Measurements from ENCODE around the gene MYBBP1A.

MYBBP1A gene

DNA sequence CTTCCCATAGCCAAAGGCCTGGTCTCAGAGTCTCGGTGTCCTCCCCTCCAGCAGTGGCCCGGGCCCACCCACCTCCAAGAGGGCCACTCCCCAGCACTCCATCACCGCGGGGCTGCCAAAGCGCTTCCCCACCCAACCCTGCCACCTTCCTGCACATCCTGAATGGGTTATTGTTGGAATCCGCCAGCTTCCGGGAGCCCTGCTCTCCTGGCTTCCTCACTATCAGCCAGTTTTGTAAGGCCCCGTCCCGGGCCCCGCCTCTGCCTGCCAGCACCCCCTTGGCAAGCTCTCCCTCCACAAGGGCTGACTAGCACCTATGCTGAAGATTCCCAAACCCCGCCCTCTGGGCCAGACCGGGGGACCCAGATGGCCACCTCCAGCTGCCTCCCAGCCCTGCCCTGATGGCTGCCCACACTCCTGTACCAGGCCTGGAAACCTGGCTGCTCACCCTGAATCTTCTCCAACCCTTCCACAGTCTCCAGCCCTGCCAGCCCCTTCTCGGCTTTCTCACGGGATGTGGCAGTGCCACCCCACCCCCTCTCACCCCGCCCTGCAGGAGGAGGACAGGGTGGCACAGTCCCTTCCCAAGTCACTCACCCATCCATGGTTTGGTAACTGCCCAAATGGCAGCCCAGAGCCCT lies 14.4 kb downstream of the MYBBP1A start:
- Histone ChIP-seq H3K4me1 (peaks cover 23 to 56% (median 40%) of the 10 kb centered on the region in 10 experiments), H3K9me3 (replicated peaks in 1 of 11) (no peaks in the 10 kb centered on the region), H3K4me3 (no peak overlapping the region), H3K9ac (0 out of 22 replicates have a peak overlapping the region, but pooled peaks of 1 of the 11 experiments have one; percentile 9), H3K27me3 (no peaks in the 10 kb centered on the region), H3K36me3 (peaks cover 54 to 86% (median 83%) of the 10 kb centered on the region in 11 experiments), H3K27ac (no peak overlapping the region), H3K4me2 (no peak overlapping the region), H4K20me1 (peaks cover 0 to 94% (median 86%) of the 10 kb centered on the region in 11 experiments; a peak in 19 of 22 replicates)
- no peak for TF ChIP-seq Cebpa-rat (IDR thresholded peaks at IDR 0.05)

DNA sequence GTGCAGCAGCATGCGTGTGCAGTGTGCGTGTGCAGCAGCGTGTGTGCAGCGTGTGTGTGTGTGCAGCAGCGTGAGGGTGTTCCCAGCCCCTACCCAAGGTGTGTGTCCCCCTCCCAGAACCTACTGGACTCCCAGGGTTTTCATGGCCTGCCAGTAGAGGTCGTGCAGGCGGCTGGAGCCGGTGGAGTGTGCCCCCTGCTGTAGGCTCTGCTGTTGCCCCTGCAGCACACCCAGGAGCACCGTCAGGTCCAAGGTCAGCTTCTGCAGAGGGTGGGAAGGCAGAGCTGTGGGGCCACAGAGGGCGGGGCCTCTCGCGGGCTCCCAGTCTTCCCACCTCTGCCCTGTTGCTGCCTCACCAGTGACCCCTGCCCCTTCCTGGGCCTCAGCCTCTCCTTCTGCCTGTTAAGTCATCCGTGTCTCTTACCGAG lies 14.9 kb downstream of the MYBBP1A start:
- peaks cover 0 to 94% (median 83%) of the 10 kb centered on the region in 11 experiments; a peak in 19 of 22 replicates for H4K20me1 ChIP-seq
- no peak overlapping the region for H3K4me3 ChIP-seq
- H3K4me2 ChIP-seq, result 0 out of 22 replicates have a peak overlapping the region, but pooled peaks of 2 of the 11 experiments have one; percentile 67 to 77
- peaks cover 48 to 81% (median 77%) of the 10 kb centered on the region in 11 experiments for H3K36me3 ChIP-seq
- H3K9ac ChIP-seq, result no peak overlapping the region
- no peaks in the 10 kb centered on the region for H3K9me3 ChIP-seq (replicated peaks in 1 of 11)
- no peak overlapping the region for H3K27ac ChIP-seq
- no peaks in the 10 kb centered on the region for H3K27me3 ChIP-seq
- H3K4me1 ChIP-seq, result peaks cover 23 to 60% (median 45%) of the 10 kb centered on the region in 10 experiments
- no peak for TF ChIP-seq Cebpa-rat (IDR thresholded peaks at IDR 0.05)

DNA sequence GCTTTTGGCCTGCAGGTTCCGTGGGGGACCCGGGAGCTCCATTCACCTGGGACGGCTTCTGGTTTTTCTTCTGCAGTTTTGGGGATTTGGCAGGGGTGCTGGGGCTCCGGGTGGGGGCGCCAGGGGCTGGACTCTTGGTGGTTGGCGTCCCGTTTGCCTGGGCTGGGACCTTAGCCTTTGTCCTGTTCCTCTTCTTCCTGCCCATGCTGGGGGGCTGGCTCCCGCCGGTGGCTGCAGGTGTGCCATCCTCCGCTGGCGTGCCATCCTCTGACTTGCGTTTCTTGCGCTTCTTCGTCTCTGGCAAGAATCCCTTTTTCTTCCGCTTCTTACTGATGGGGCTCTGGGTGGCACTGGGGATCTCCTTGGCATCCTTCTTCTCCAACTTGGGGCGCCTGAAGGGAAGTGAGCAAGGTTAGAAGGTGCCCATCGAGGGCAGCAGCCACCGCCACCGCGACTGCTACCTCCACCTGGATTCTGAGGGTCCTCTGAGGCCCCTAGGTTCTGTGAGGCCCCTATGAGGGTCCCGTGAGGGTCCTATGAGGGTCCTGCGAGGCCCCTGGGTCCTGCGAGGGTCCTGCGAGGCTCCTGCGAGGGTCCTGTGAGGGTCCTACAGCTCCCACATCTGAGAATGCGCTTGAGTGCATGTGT lies 15.5 kb downstream of the MYBBP1A start:
- Histone ChIP-seq H3K4me1 (peaks cover 24 to 64% (median 50%) of the 10 kb centered on the region in 10 experiments), H3K27ac (no peak overlapping the region), H4K20me1 (peaks cover 0 to 96% (median 81%) of the 10 kb centered on the region in 11 experiments; a peak in 19 of 22 replicates), H3K27me3 (no peaks in the 10 kb centered on the region), H3K4me3 (no peak overlapping the region), H3K9me3 (replicated peaks in 1 of 11) (no peaks in the 10 kb centered on the region), H3K9ac (0 out of 22 replicates have a peak overlapping the region, but pooled peaks of 1 of the 11 experiments have one; percentile 38), H3K36me3 (peaks cover 45 to 78% (median 73%) of the 10 kb centered on the region in 11 experiments), H3K4me2 (peak overlapping the region in 7 of 11 experiments; percentile 60 to 77 (median 74); a peak in 11 of 22 replicates)
- no peak for TF ChIP-seq Cebpa-rat (IDR thresholded peaks at IDR 0.05)

DNA sequence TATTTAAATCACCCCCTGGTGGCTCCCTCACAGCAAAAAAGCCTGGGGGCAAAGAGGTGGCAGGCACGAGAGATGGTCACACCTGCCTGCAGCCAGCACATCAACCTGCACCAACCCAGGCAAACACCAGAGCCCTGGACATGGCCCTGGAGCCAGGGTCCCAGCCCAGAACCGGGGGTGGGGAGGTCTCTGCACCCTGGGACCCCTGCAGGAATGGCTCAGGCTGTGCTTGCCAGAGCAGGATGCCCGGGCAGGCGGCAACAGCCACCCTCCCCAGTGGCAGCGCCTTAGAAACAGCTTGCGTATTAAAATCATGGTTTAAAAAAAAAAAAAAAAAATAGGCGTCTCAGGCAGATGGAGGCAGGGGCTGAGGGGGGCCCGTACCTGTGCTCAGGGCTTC lies 16.2 kb downstream of the MYBBP1A start:
- H3K4me2 ChIP-seq, result peak overlapping the region in 8 of 11 experiments; percentile 52 to 77 (median 70); a peak in 15 of 22 replicates
- peaks cover 45 to 74% (median 70%) of the 10 kb centered on the region in 11 experiments for H3K36me3 ChIP-seq
- peaks cover 0 to 99% (median 77%) of the 10 kb centered on the region in 11 experiments; a peak in 19 of 22 replicates for H4K20me1 ChIP-seq
- no peaks in the 10 kb centered on the region for H3K27me3 ChIP-seq
- 0 out of 22 replicates have a peak overlapping the region, but pooled peaks of 1 of the 11 experiments have one; percentile 23 for H3K27ac ChIP-seq
- H3K9me3 ChIP-seq (replicated peaks in 1 of 11), result no peaks in the 10 kb centered on the region
- peak overlapping the region in 4 of 11 experiments; percentile 38 to 65 (median 44); a peak in 6 of 22 replicates for H3K9ac ChIP-seq
- no peak for TF ChIP-seq Cebpa-rat (IDR thresholded peaks at IDR 0.05)
- peaks cover 30 to 71% (median 57%) of the 10 kb centered on the region in 10 experiments for H3K4me1 ChIP-seq
- no peak overlapping the region for H3K4me3 ChIP-seq

DNA sequence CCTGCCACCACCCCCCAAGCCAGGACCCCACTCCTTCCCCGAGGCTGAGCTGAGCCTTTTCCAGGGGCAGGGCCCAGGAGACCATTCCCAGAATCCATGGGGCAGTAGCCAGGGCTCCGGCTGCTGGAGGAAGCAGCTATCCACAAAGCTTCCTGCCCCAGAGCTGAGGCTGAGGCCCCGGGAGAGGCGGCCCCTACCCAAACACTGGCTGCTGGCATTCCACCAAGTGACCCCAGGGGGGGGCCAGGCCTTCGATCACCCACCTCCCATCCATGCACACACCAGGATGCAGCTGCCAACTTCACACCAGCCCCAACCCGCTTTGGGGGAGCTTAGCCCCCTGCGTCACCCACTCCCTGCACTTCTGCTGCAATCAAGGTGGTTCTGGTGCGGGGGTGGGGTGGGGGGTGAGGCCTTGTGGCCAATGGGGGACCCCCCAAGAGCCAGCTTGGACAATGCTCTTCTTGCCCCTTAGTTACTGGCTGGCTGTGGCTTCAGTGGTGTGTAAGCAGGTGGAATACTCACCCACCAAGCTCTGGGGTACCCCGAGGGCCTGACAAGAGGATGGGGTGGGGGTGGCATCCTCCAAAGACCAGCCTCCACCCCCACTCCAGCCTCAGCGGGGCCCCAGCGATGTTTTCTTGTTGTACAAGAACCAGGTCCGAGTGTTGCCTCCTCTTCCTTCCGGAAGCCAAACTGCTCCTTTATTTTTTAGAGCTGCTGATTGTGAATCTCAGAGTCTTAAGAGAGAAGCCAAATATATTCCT lies 16.8 kb downstream of the MYBBP1A start:
- H3K4me2 ChIP-seq, result peak overlapping the region; percentile 52 to 78 (median 70); a peak in 21 of 22 replicates
- no peaks in the 10 kb centered on the region for H3K27me3 ChIP-seq
- H3K36me3 ChIP-seq, result peaks cover 45 to 68% (median 64%) of the 10 kb centered on the region in 11 experiments
- TF ChIP-seq Cebpa-rat (IDR thresholded peaks at IDR 0.05), result no peak
- H4K20me1 ChIP-seq, result peaks cover 0 to 96% (median 71%) of the 10 kb centered on the region in 11 experiments; a peak in 19 of 22 replicates
- peaks cover 34 to 77% (median 63%) of the 10 kb centered on the region in 10 experiments for H3K4me1 ChIP-seq
- H3K9ac ChIP-seq, result peak overlapping the region in 8 of 11 experiments; percentile 37 to 65 (median 48); a peak in 11 of 22 replicates
- no peak overlapping the region; a peak in 1 of 20 replicates for H3K4me3 ChIP-seq
- peak overlapping the region in 5 of 11 experiments; percentile 23 to 68 (median 56); a peak in 4 of 22 replicates for H3K27ac ChIP-seq
- no peaks in the 10 kb centered on the region for H3K9me3 ChIP-seq (replicated peaks in 1 of 11)

DNA sequence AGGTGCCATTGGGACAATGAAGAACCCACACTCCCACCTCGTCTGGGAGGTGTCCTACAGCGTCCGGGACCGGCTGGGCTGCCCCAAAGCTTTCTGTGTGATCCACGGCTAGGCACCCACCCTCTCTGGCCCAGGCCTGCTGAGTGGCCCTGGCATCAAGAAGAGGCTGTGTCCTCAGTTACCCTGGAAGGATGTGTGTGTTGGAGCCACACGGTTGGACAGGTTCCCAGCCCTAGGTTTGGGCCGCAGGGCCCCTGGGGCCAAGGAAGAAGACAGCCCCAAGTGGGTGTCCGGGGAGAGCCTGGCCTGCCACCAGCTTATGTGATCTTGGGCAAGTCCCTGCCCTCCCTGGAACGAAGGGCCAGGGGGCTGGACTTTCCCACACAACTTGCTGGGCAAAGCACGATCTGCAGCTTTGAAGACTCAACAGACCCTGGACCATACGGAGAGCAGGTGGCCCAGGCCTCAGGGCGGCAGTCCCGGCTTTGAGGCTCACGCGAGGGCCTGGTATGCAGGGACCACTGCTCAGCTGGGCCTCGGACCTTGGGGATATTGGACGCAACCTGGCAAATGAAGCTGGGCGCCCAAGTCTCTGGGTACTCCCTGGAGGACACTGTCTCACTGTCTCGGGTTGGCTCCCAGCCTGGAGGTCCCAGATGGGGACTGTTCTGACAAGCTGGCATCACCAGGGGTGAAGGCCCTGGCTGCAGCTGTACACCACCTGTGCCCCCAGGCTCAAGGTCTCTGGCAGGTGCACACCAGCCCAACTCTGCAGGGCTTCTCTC lies 17.5 kb downstream of the MYBBP1A start:
- TF ChIP-seq Cebpa-rat (IDR thresholded peaks at IDR 0.05), result no peak
- no peaks in the 10 kb centered on the region for H3K27me3 ChIP-seq
- H3K27ac ChIP-seq, result peak overlapping the region in 9 of 11 experiments; percentile 38 to 68 (median 54); a peak in 17 of 22 replicates
- H3K4me2 ChIP-seq, result peak overlapping the region; percentile 52 to 78 (median 70)
- H3K9ac ChIP-seq, result peak overlapping the region; percentile 18 to 65 (median 50); a peak in 15 of 22 replicates
- H3K9me3 ChIP-seq (replicated peaks in 1 of 11), result no peaks in the 10 kb centered on the region
- H3K4me1 ChIP-seq, result peaks cover 42 to 85% (median 67%) of the 10 kb centered on the region in 10 experiments
- peaks cover 40 to 60% (median 56%) of the 10 kb centered on the region in 11 experiments for H3K36me3 ChIP-seq
- peaks cover 0 to 95% (median 63%) of the 10 kb centered on the region in 11 experiments; a peak in 19 of 22 replicates for H4K20me1 ChIP-seq
- no peak overlapping the region; a peak in 1 of 20 replicates for H3K4me3 ChIP-seq

DNA sequence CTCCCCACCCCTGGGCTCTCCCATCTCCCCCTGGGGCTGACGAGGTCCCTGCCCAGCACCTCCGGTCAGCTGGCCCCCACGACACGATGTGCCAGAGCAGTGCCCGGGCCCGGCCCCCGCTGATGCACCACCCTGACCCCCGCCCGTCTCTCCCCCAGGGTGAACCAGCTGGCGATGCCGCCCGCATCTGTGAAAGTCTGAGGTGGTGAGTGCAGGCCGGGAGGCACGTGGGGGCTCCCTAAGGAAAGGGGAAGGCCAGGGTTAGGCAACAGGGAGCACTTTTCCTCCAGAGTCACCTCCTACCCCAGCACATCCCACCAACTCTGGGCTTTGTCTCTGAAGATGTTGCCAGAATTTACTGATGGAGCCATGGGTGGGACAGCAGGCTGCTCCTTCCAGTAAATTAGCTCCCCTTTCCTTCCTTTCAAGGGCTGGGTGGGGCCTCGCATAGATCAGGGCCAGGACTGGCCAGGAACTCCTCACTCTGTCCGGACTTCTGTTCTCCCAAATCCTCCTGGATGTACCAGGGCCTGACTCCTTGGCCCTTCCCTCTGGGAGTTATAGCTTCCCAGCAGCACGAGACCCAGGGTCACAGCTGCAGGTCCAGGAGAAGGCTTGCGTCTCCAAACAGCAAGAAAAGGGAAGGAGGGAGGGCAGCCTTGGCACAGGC lies 18.3 kb downstream of the MYBBP1A start:
- Histone ChIP-seq H3K9me3 (replicated peaks in 1 of 11) (no peaks in the 10 kb centered on the region), H3K27me3 (no peaks in the 10 kb centered on the region), H3K27ac (peak overlapping the region in 9 of 11 experiments; percentile 38 to 68 (median 54); a peak in 18 of 22 replicates), H3K4me3 (no peak overlapping the region), H3K36me3 (peaks cover 33 to 52% (median 49%) of the 10 kb centered on the region in 11 experiments), H3K4me2 (peak overlapping the region; percentile 52 to 78 (median 70)), H3K9ac (peak overlapping the region; percentile 18 to 65 (median 50); a peak in 16 of 22 replicates), H4K20me1 (peaks cover 0 to 87% (median 56%) of the 10 kb centered on the region in 11 experiments; a peak in 19 of 22 replicates), H3K4me1 (peaks cover 50 to 93% (median 75%) of the 10 kb centered on the region in 10 experiments)
- no peak for TF ChIP-seq Cebpa-rat (IDR thresholded peaks at IDR 0.05)

All from BLaER1 treated with 17β-estradiol and CSF1 and Interleukin-3, amounts not matched to agents 10 nM and 100 nM (cell line).